Esophagus (tissue), 2 donors: Measurements from ENCODE around the gene NXN. TPM values are rescaled to one million over a fixed set of nuclear protein-coding genes. Genes with fewer than 3 reads are reported as not detected.

Experiments used
- H3K27ac ChIP-seq, 2 donors: one replicate each; pipeline ENCODE4 v1.5.1; 2013; ENCODE audit warnings: low read depth in 2 of 2, mild to moderate bottlenecking in 2 of 2, inconsistent platforms in 1 of 2, low read length in 1 of 2, moderate library complexity in 1 of 2
- H3K27me3 ChIP-seq, 2 donors: one replicate each; pipeline ENCODE4 v1.6.1; 2013; ENCODE audit warnings: low read length in 2 of 2, control low read depth in 1 of 2, mild to moderate bottlenecking in 1 of 2; ENCODE audit not compliant: insufficient read depth in 2 of 2, control insufficient read depth in 1 of 2
- H3K36me3 ChIP-seq, 2 donors: one replicate each; pipeline ENCODE4 v1.6.1; 2013; ENCODE audit warnings: low read length in 1 of 2; ENCODE audit not compliant: control insufficient read depth in 2 of 2, insufficient read depth in 2 of 2
- H3K4me1 ChIP-seq, 2 donors: one replicate each; pipeline ENCODE4 v1.6.1; 2013; ENCODE audit warnings: low read length in 1 of 2; ENCODE audit not compliant: control insufficient read depth in 2 of 2, insufficient read depth in 2 of 2
- H3K4me3 ChIP-seq, 2 donors: one replicate each; pipeline ENCODE4 v1.5.1; 2013; ENCODE audit warnings: low read length in 2 of 2, mild to moderate bottlenecking in 2 of 2, low read depth in 1 of 2, moderate library complexity in 1 of 2
- H3K9me3 ChIP-seq, 2 donors: one replicate each; pipeline ENCODE4 v1.6.1; 2013; ENCODE audit warnings: mild to moderate bottlenecking in 2 of 2, low read depth in 1 of 2, low read length in 1 of 2, moderate library complexity in 1 of 2; ENCODE audit not compliant: control insufficient read depth in 2 of 2, insufficient read depth in 1 of 2
- WGBS, 2 donors: extraction: QIAGEN DNeasy Blood & Tissue Kit; methylation state at CpG; one replicate each; pipeline ENCODE4 v1.1.7; 2013; 5-methylcytosine and 5-hydroxymethylcytosine counted together
- polyA plus RNA-seq, 2 donors: library from polyadenylated mRNA; stranded (reverse); fragments of 200-250 nt; gene quantifications; one replicate each; pipeline ENCODE4 v1.2.3, GENCODE V29; 2013
- donor health status: healthy with polysubstance abuse.
- donor health status: Bipolar disorder and iron deficiency.

Gene NXN
- 10 to 100 TPM; 10.1 to 24.0 TPM for polyA plus RNA-seq

DNA sequence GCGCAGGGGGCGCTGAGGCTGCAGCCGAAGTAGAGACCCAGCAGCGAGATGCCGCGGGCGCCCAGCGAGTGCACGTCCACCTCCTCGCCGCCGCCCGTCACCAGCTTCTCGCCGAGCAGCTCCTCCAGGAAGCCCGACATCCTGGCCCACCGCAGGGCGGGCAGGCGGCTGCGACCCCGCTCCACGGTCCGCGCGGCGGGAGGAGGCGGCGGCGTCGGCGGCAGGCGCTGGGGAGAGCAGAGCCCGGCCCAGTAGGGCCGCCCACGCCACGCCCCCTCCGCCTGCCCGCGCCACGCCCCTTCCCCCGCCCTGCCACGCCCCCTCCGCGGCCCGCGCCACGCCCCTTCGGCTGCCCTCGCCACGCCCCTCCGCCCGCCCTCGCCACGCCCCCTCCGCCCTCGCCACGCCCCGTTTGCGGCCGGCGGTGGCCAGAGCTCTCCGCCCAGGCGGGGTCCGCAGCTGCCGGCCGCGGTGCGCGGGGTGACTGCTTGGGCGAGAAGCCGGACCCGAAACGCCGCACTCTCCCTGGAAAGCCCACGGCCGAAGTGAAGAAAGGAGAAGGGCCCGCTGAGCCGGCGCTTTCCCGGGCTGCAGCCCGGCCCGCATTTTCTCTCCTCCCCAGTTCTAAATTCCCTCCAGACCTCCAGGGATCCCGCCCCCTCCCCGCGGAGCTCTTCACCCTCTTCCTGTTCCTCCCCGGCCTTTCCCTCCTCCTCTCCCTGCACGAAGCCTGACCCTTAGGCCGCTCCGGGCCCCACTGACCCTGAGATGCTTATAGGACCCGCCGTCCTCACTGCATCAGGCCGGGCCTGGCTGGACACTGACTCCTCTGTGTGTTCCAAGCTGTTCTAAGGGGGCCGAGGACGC, at the start of gene NXN:
Gene NXN, minus strand, starts transcription at position 238 of the 867 bp plus-strand sequence.
- H3K4me1 ChIP-seq, result peaks cover 0 to 4% of the 10 kb centered on the region in 2 donors
- no peaks in the 10 kb centered on the region for H3K36me3 ChIP-seq
- H3K9me3 ChIP-seq, result no peaks in the 10 kb centered on the region
- H3K27ac ChIP-seq, result peak within 1 kb of the TSS; percentile 79 to 84
- 1 to 3% methylated on average over 29 to 94 of the region's 94 CpGs for WGBS, 2 donors
- H3K4me3 ChIP-seq, result peak within 1 kb of the TSS; percentile 79 to 92
- H3K27me3 ChIP-seq, result no peaks in the 10 kb centered on the region

GRCh38 chr17:1027044-1027443, 47.5 kb upstream of the NXN start:
- WGBS, 2 donors, result 78 to 93% methylated on average over 4 to 9 of the region's 9 CpGs
- H3K36me3 ChIP-seq, result peaks cover 5 to 34% of the 10 kb centered on the region in 2 donors

DNA sequence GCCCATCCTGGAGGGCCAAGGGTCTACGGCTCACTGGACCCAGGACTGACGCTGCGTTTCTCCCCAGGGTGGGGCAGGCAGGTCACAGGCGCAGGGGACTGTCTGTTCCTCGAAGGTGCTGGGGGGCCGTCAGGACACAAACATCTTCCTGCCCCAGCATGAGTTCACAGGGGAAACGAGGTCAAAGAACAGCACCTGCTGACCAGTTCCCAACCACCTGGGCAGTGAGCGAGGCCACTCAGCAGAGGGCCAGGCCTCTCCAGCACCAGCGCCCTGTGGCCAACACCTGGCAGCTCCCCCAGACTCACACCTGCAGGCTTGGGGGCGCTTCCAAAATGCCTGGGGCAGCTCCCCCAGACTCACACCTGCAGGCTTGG, 47.0 kb upstream of the NXN start:
- 93 to 94% methylated on average over 10 of the region's 10 CpGs for WGBS, 2 donors
- no peak overlapping the region for H3K4me3 ChIP-seq
- H3K9me3 ChIP-seq, result no peaks in the 10 kb centered on the region
- no peaks in the 10 kb centered on the region for H3K27me3 ChIP-seq
- H3K4me1 ChIP-seq, result peaks cover 9% of the 10 kb centered on the region in 2 donors
- no peak overlapping the region for H3K27ac ChIP-seq
- peaks cover 5 to 34% of the 10 kb centered on the region in 2 donors for H3K36me3 ChIP-seq

More at GRCh38 chr17:1027044-1027443, 47.5 kb upstream of the NXN start:
- Histone ChIP-seq H3K9me3 (no peaks in the 10 kb centered on the region), H3K4me3 (no peak overlapping the region), H3K27ac (peak overlapping the region in 1 of 2 donors; percentile 5), H3K27me3 (no peaks in the 10 kb centered on the region), H3K4me1 (peaks cover 8 to 12% of the 10 kb centered on the region in 2 donors)

- no peaks in the 10 kb centered on the region for H3K27me3 ChIP-seq
- no peaks in the 10 kb centered on the region for H3K9me3 ChIP-seq
- no peak overlapping the region for H3K4me3 ChIP-seq
- WGBS, 2 donors, result 91% methylated on average over 30 of the region's 30 CpGs
- H3K4me1 ChIP-seq, result peaks cover 9% of the 10 kb centered on the region in 2 donors
- peaks cover 5 to 35% of the 10 kb centered on the region in 2 donors for H3K36me3 ChIP-seq
- no peak overlapping the region for H3K27ac ChIP-seq
Measured at GRCh38 chr17:1025733-1026598, 46.4 kb upstream of the NXN start.

- Histone ChIP-seq H3K27me3 (no peaks in the 10 kb centered on the region), H3K4me3 (no peak overlapping the region), H3K4me1 (peaks cover 3 to 4% of the 10 kb centered on the region in 2 donors), H3K9me3 (no peaks in the 10 kb centered on the region), H3K36me3 (peaks cover 5 to 38% of the 10 kb centered on the region in 2 donors), H3K27ac (no peak overlapping the region)
- WGBS, 2 donors, result 78 to 87% methylated on average over 27 of the region's 27 CpGs
Measured at GRCh38 chr17:1024076-1024475, 44.5 kb upstream of the NXN start.

DNA sequence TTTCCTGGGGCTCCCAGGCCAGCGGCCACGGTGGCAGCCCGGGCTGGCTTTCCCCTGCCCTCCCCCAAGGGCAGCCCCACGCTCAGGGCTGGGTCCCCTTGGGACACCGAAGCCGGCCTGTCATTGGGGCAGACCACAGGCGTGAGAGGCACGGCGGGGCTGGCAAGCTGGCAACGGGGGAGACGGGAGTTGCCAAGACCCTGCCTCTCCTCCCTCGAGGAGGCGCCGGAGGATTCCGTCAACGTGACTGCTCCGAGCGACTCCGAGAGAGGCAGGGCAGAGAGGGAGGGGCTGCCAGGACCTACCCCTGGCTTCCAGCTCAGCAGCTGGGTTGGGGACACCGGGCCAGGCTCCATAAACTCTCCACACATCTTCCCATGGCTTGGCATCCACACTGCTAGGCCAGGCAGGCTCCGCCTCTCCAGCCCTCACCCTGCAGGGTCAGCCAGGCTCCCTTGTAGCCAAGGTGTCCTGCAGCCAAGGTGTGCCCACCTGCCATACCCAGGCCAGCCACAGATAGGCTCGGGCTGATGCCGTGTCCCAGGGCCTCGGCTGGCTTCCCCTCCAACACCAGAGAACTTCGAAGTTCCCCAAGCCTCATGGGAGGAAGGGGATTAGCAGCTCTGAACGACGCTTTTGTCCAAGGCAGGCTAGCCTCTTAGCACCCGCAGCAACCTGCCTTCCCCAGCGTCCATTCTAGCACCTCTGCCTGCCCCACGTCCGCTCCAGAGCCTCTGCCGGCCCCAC, 42.9 kb upstream of the NXN start:
- Histone ChIP-seq H3K27ac (no peak overlapping the region), H3K4me3 (no peak overlapping the region), H3K4me1 (peaks cover 3 to 7% of the 10 kb centered on the region in 2 donors), H3K27me3 (no peaks in the 10 kb centered on the region), H3K9me3 (no peaks in the 10 kb centered on the region), H3K36me3 (peaks cover 2 to 44% of the 10 kb centered on the region in 2 donors)
- WGBS, 2 donors, result 84 to 88% methylated on average over 23 to 32 of the region's 32 CpGs

DNA sequence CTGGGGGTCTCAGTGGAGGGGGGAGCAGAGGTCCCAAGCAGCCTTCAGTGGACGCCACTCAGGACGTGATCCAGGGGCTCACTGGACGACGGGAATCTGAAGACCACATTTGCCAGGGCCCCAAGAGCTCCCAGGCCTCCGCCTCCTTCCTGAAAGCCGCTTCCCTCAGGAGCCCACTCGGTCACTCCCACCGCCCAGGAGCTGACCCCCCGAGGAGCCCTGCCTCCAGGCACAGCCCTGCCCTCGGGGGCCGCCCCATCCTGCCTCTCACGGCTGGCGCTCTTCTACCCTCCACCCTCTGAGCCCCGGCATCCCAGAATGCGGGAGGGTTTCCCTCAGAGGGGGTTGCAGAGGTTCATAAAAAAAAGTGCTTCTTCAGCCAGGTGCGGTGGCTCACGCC, 41.6 kb upstream of the NXN start:
- WGBS, 2 donors, result 89 to 90% methylated on average over 17 of the region's 17 CpGs
- peaks cover 3 to 7% of the 10 kb centered on the region in 2 donors for H3K4me1 ChIP-seq
- peaks cover 2 to 33% of the 10 kb centered on the region in 2 donors for H3K36me3 ChIP-seq
- H3K27ac ChIP-seq, result no peak overlapping the region
- no peaks in the 10 kb centered on the region for H3K9me3 ChIP-seq
- no peaks in the 10 kb centered on the region for H3K27me3 ChIP-seq
- no peak overlapping the region for H3K4me3 ChIP-seq

DNA sequence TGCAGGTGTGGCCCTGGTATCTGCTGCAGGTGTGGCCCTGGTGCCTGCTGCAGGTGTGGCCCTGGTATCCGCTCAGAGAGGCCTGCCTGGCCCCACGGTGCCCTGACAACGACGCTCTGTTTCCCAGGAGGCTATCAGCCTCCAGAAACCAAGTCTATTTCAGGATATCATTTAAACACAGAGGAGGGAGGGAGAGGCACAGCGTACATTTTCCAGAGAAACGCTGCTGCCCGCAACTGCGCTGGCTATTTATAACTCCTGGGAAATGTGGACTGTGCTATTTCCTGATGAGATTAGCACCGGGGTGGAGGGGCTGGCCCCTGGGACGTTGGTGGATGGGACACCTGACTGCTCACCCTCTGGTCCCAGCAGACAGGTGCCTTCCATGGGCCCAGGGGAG, 39.9 kb upstream of the NXN start:
- H3K27me3 ChIP-seq, result no peaks in the 10 kb centered on the region
- H3K4me1 ChIP-seq, result peaks cover 3 to 7% of the 10 kb centered on the region in 2 donors
- 63 to 67% methylated on average over 10 of the region's 10 CpGs for WGBS, 2 donors
- no peak overlapping the region for H3K4me3 ChIP-seq
- H3K9me3 ChIP-seq, result no peaks in the 10 kb centered on the region
- peaks cover 2 to 32% of the 10 kb centered on the region in 2 donors for H3K36me3 ChIP-seq
- peak overlapping the region in 1 of 2 donors; percentile 67 for H3K27ac ChIP-seq

DNA sequence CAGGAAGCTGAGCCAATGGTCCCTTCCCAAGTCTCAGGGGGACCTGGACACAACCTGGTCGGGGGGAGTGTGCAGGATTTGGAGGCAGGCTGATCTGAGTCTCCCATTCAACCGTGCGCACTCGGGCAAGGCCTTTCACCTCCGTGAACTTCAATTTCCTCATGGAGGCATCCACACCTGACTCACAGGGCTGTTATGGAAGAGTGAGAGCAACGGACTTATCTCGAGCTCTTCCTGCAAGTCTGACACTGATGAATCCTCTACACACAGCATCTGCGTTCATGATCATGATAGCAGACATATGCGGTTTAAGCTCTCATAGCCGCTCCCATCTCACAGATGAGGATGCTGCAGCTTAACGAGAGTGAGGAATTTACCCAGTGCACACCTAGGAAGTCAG, 39.0 kb upstream of the NXN start:
- WGBS, 2 donors, result 81 to 85% methylated on average over 11 of the region's 11 CpGs

More for the DNA sequence above, 39.0 kb upstream of the NXN start:
- Histone ChIP-seq H3K36me3 (peaks cover 2 to 29% of the 10 kb centered on the region in 2 donors), H3K4me1 (peaks cover 3 to 7% of the 10 kb centered on the region in 2 donors), H3K27me3 (no peaks in the 10 kb centered on the region), H3K27ac (peak overlapping the region in 1 of 2 donors; percentile 35), H3K9me3 (no peaks in the 10 kb centered on the region), H3K4me3 (no peak overlapping the region)
